Measurements from ENCODE around the gene FOXA3.

The FOXA3 gene

GRCh38 chr19:45913874-45914830 is 50.0 kb downstream of the FOXA3 start, which contains the start of gene NANOS2:
TSS of gene NANOS2 (minus strand) at chr19:45914778. CDS start at chr19:45914693, 85 bp downstream.
- TF ChIP-seq, protein P1, sequence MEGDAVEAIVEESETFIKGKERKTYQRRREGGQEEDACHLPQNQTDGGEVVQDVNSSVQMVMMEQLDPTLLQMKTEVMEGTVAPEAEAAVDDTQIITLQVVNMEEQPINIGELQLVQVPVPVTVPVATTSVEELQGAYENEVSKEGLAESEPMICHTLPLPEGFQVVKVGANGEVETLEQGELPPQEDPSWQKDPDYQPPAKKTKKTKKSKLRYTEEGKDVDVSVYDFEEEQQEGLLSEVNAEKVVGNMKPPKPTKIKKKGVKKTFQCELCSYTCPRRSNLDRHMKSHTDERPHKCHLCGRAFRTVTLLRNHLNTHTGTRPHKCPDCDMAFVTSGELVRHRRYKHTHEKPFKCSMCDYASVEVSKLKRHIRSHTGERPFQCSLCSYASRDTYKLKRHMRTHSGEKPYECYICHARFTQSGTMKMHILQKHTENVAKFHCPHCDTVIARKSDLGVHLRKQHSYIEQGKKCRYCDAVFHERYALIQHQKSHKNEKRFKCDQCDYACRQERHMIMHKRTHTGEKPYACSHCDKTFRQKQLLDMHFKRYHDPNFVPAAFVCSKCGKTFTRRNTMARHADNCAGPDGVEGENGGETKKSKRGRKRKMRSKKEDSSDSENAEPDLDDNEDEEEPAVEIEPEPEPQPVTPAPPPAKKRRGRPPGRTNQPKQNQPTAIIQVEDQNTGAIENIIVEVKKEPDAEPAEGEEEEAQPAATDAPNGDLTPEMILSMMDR (IDR thresholded peaks at IDR 0.05; ENCODE audit: borderline replicate concordance, extremely low read depth, low read length, poor library complexity, severe bottlenecking): peak; percentile 18
- no peak for TF ChIP-seq EZH2 (IDR thresholded peaks at IDR 0.05; ENCODE audit: borderline replicate concordance, low read depth, low read length, severe bottlenecking)
- no peaks in the 10 kb centered on the region for H3K27me3 ChIP-seq (ENCODE audit: insufficient read depth, low read length, poor library complexity)
- H4K20me1 ChIP-seq (ENCODE audit: insufficient read depth, low read length): no peaks in the 10 kb centered on the region
- no peak within 1 kb of the TSS for H3K27ac ChIP-seq (ENCODE audit: low read length)
- no peaks in the 10 kb centered on the region for H3K79me2 ChIP-seq (ENCODE audit: insufficient read depth, low read length)
- H3K36me3 ChIP-seq (ENCODE audit: insufficient read depth, low read length): no peaks in the 10 kb centered on the region
- H3K9me3 ChIP-seq (ENCODE audit: insufficient read depth, low read length, severe bottlenecking): no peaks in the 10 kb centered on the region
- no peak within 1 kb of the TSS for H2AFZ ChIP-seq (ENCODE audit: low read depth, low read length)
- H3K4me3 ChIP-seq (ENCODE audit: low read depth in 1 of 2, low read length in 2 of 2): no peak within 1 kb of the TSS
- H3K4me1 ChIP-seq (ENCODE audit: insufficient read depth, low read length): peaks cover 24% of the 10 kb centered on the region
- no peak for DNase-seq
- no peak for ATAC-seq (ENCODE audit: insufficient read depth, low read depth)
- H3K9ac ChIP-seq (ENCODE audit: low read depth, low read length): no peak within 1 kb of the TSS
- H3K4me2 ChIP-seq (ENCODE audit: insufficient read depth, low read length): no peak within 1 kb of the TSS

DNA sequence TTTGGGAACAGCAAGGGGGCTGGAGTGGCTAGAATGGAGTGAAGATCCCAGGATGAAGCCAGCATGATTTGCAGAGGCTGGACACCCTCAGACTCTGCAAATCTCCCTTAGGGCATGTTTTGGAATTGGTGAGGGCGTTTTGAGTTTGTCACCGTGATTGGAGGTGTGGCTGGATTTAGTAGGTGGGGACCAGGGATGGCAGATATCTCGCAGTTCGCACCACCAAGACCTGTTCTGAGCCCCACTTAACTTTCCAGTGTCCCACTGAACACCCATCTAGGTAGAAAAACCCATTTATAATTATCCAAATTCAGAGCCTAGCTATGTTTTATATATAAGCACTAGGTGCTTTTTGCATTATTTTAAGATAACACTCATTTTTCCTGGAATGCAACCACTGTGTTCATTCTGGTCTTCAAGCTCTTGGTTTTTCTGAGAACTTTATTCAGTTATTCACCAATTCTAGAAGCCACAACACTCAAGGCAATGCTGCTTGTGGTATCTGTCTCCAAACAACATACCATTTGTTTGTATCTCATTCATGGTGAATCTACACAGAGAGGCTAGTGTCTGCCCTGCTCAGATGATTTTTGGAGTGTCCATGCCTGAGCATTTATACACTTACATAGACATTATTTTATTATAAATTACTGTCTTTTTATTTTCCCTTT is 53.4 kb downstream of the FOXA3 start:
- Histone ChIP-seq H3K4me1 (ENCODE audit: insufficient read depth, low read length) (peaks cover 24% of the 10 kb centered on the region), H4K20me1 (ENCODE audit: insufficient read depth, low read length) (no peaks in the 10 kb centered on the region), H2AFZ (ENCODE audit: low read depth, low read length) (no peak overlapping the region), H3K9me3 (ENCODE audit: insufficient read depth, low read length, severe bottlenecking) (no peaks in the 10 kb centered on the region), H3K4me2 (ENCODE audit: insufficient read depth, low read length) (no peak overlapping the region), H3K9ac (ENCODE audit: low read depth, low read length) (no peak overlapping the region), H3K27ac (ENCODE audit: low read length) (no peak overlapping the region), H3K36me3 (ENCODE audit: insufficient read depth, low read length) (no peaks in the 10 kb centered on the region), H3K4me3 (ENCODE audit: low read depth in 1 of 2, low read length in 2 of 2) (no peak overlapping the region), H3K27me3 (ENCODE audit: insufficient read depth, low read length, poor library complexity) (no peaks in the 10 kb centered on the region), H3K79me2 (ENCODE audit: insufficient read depth, low read length) (no peaks in the 10 kb centered on the region)
- DNase-seq: peak; percentile 14
- ATAC-seq (ENCODE audit: insufficient read depth, low read depth): peak; percentile 87
- TF ChIP-seq, protein P1 (IDR thresholded peaks at IDR 0.05; ENCODE audit: borderline replicate concordance, extremely low read depth, low read length, poor library complexity, severe bottlenecking): no peak
- TF ChIP-seq EZH2 (IDR thresholded peaks at IDR 0.05; ENCODE audit: borderline replicate concordance, low read depth, low read length, severe bottlenecking): no peak

GRCh38 chr19:45918721-45919120 is 54.6 kb downstream of the FOXA3 start:
- no peak for TF ChIP-seq EZH2 (IDR thresholded peaks at IDR 0.05; ENCODE audit: borderline replicate concordance, low read depth, low read length, severe bottlenecking)
- TF ChIP-seq, protein P1 (IDR thresholded peaks at IDR 0.05; ENCODE audit: borderline replicate concordance, extremely low read depth, low read length, poor library complexity, severe bottlenecking): no peak
- Histone ChIP-seq H2AFZ (ENCODE audit: low read depth, low read length) (no peak overlapping the region), H3K9ac (ENCODE audit: low read depth, low read length) (no peak overlapping the region), H3K9me3 (ENCODE audit: insufficient read depth, low read length, severe bottlenecking) (no peaks in the 10 kb centered on the region), H3K79me2 (ENCODE audit: insufficient read depth, low read length) (no peaks in the 10 kb centered on the region), H3K36me3 (ENCODE audit: insufficient read depth, low read length) (no peaks in the 10 kb centered on the region), H3K4me3 (ENCODE audit: low read depth in 1 of 2, low read length in 2 of 2) (no peak overlapping the region), H3K4me2 (ENCODE audit: insufficient read depth, low read length) (no peak overlapping the region), H3K27me3 (ENCODE audit: insufficient read depth, low read length, poor library complexity) (no peaks in the 10 kb centered on the region), H4K20me1 (ENCODE audit: insufficient read depth, low read length) (no peaks in the 10 kb centered on the region), H3K27ac (ENCODE audit: low read length) (no peak overlapping the region), H3K4me1 (ENCODE audit: insufficient read depth, low read length) (peaks cover 24% of the 10 kb centered on the region)
- ATAC-seq (ENCODE audit: insufficient read depth, low read depth) (no peak), DNase-seq (no peak)
